Activated CD8-positive, alpha-beta T cell treated with anti-CD3 and anti-CD28 coated beads for 36 hours (primary cell): ENCODE data around the gene COL18A1. TPM values are rescaled to one million over a fixed set of nuclear protein-coding genes. Genes with fewer than 3 reads are reported as not detected.

Experiments used
- ATAC-seq: fragments of 200-7000 bp; cut with Tn5 transposase; one replicate; pipeline ENCODE4 v1.10.0; 2021; ENCODE audit warnings: mild to moderate bottlenecking, moderate library complexity
- CTCF ChIA-PET: fragments of 350-600 bp; sonication (Branson Sonifier 250); formaldehyde crosslinking; loops from one replicate; lab custom pipeline; 2021; ENCODE audit warnings: antibody characterized with exemption; lab: Charles Lee
- POLR2A ChIA-PET: fragments of 350-600 bp; sonication (Branson Sonifier 250); formaldehyde crosslinking; loops from one replicate; lab custom pipeline; 2021; ENCODE audit warnings: antibody characterized with exemption; lab: Charles Lee
- DNase-seq: peaks from one replicate; pipeline ENCODE4 v3.0.0-alpha.2; 2020
- H3K27ac Mint-ChIP-seq: one replicate; pipeline ENCODE4 v1.8.0; 2021; ENCODE audit warnings: mild to moderate bottlenecking, mixed read lengths
- H3K27me3 Mint-ChIP-seq: one replicate; pipeline ENCODE4 v1.8.0; 2021; ENCODE audit warnings: mixed read lengths
- H3K36me3 Mint-ChIP-seq: one replicate; pipeline ENCODE4 v1.8.0; 2021; ENCODE audit warnings: low read depth, mixed read lengths
- H3K4me1 Mint-ChIP-seq: one replicate; pipeline ENCODE4 v1.8.0; 2021; ENCODE audit warnings: low read depth, mixed read lengths
- H3K4me3 Mint-ChIP-seq: one replicate; pipeline ENCODE4 v1.8.0; 2021; ENCODE audit warnings: mild to moderate bottlenecking, moderate library complexity, mixed read lengths
- H3K9me3 Mint-ChIP-seq: one replicate; pipeline ENCODE4 v1.8.0; 2021; ENCODE audit warnings: mixed read lengths
- CTCF ChIP-seq: fragments of 200-600 bp; IDR thresholded peaks from one replicate; pipeline ENCODE4 v1.8.0; 2022; ENCODE audit warnings: antibody characterized with exemption, mild to moderate bottlenecking
- intact Hi-C: fragments of 100-400 bp; cut with micrococcal nuclease; formaldehyde crosslinking; loops from one replicate; pipeline ENCODE4 v1.10.0; 2022
- total RNA-seq, 2 experiments: library from RNA; stranded (reverse); gene quantifications; one replicate each; pipeline ENCODE4 v1.2.3, GENCODE V29; 2021

COL18A1 gene
- total RNA-seq, 2 experiments from 2014 or later = 9.4 to 9.7 TPM

- intact Hi-C loops = no loop called here
- ChIA-PET CTCF (no interaction called here), POLR2A (interaction anchor here (0.6 to 1.3 kb wide), 4 partner anchors 9 to 56 kb away, joined by 3 to 5 read pairs (median 3); no protein-coding TSS in a partner anchor)
- Mint-ChIP-seq H3K9me3 (peaks cover 28% of the 10 kb centered on the region), H3K4me3 (no peak overlapping the region), H3K36me3 (peaks cover 53% of the 10 kb centered on the region), H3K4me1 (peaks cover 15% of the 10 kb centered on the region), H3K27me3 (no peaks in the 10 kb centered on the region), H3K27ac (no peak overlapping the region)
- no peak for DNase-seq
- ATAC-seq = no peak
- no peak for TF ChIP-seq CTCF
Measured at GRCh38 chr21:45516071-45516670, 111.2 kb downstream of the COL18A1 start.

DNA sequence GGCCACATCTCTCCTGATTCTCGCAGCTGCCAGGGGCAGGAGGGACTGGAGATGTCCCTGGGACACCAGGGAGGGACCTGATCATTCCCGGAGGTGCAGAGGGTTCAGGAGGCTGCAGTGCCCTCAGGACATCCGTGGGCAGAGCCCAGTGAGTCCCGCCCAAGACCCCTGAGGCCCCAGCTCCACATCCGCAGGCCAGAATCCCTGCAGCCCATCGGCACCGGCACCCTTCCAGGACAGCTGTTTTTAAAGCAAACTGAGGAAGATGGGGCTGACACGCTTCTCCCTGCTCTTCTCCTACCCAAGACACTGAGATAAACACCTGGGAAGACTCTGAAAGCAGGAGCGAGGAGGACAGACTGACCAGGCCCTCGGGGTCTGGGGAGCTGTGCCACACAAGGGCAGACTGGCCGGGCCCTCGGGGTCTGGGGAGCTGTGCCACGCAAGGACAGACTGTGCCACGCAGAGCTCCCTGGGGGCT lies 111.7 kb downstream of the COL18A1 start:
- no peak for TF ChIP-seq CTCF
- Mint-ChIP-seq H3K9me3 (peaks cover 34% of the 10 kb centered on the region), H3K36me3 (peaks cover 58% of the 10 kb centered on the region), H3K4me1 (peaks cover 15% of the 10 kb centered on the region), H3K4me3 (no peak overlapping the region), H3K27me3 (no peaks in the 10 kb centered on the region), H3K27ac (peak overlapping the region; percentile 88)
- intact Hi-C loops = no loop called here
- CTCF ChIA-PET = no interaction called here
- no peak for ATAC-seq
- no peak for DNase-seq
- POLR2A ChIA-PET = interaction anchor here (0.9 to 1.3 kb wide), 4 partner anchors 25 to 75 kb away, joined by 3 to 5 read pairs (median 3); no protein-coding TSS in a partner anchor

DNA sequence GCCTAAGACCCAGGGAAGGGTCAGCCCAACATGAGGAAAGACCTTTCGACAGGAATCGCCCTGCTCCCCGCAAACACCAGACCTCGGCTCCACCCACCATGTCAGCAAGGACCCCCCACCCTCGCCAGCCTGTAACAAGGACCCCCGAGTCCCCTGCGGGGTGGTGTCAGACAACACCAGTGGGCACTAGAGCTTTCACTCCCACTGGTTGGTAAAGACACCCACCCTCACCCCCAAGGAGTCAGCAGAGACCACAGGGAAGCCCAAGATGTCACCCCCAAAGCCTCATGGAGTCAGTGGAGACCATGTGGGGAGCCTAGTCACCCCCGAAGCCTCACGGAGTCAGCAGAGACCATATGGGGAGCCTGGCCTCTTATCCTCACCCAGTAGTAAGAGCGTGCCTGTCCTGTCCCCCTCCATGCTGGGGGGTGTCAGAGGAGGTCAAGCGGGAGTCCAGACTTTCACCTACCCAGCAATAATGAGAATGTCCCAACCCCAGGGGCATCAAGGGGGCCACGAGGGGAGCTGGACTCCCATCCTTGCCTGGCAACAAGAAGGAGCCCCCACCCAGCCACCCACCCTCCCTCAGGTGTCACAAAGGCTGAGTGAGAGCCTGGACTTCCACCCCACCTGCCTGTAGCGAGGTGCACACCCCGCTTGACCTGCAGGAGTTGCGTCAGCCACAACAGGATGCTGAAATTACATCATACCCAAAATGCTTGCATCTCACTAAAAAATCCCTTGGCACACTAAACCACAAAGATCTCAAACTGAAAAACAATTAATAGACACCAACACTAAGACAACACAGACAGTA lies 112.5 kb downstream of the COL18A1 start:
- DNase-seq (peak; percentile 46), ATAC-seq (peak; percentile 52)
- no peaks in the 10 kb centered on the region for H3K27me3 Mint-ChIP-seq
- CTCF ChIA-PET = no interaction called here
- H3K9me3 Mint-ChIP-seq = peaks cover 36% of the 10 kb centered on the region
- peak overlapping the region; percentile 20 for H3K4me3 Mint-ChIP-seq
- H3K36me3 Mint-ChIP-seq = peaks cover 65% of the 10 kb centered on the region
- H3K27ac Mint-ChIP-seq = peak overlapping the region; percentile 88
- H3K4me1 Mint-ChIP-seq = peaks cover 15% of the 10 kb centered on the region
- POLR2A ChIA-PET = interaction anchor here (1.1 to 1.3 kb wide), 3 partner anchors 24 to 75 kb away, joined by 3 to 5 read pairs (median 3); no protein-coding TSS in a partner anchor
- TF ChIP-seq CTCF = no peak
- intact Hi-C loops = no loop called here

GRCh38 chr21:45518742-45519141 lies 113.8 kb downstream of the COL18A1 start:
- DNase-seq = no peak
- CTCF ChIA-PET = no interaction called here
- H3K4me3 Mint-ChIP-seq = no peak overlapping the region
- peaks cover 36% of the 10 kb centered on the region for H3K9me3 Mint-ChIP-seq
- no peaks in the 10 kb centered on the region for H3K27me3 Mint-ChIP-seq
- POLR2A ChIA-PET = interaction anchor here (0.6 to 1.2 kb wide), 2 partner anchors 13 to 176 kb away, joined by 3 read pairs; no protein-coding TSS in a partner anchor
- H3K36me3 Mint-ChIP-seq = peaks cover 76% of the 10 kb centered on the region
- H3K27ac Mint-ChIP-seq = peak overlapping the region; percentile 88
- H3K4me1 Mint-ChIP-seq = peaks cover 15% of the 10 kb centered on the region
- ATAC-seq = no peak
- TF ChIP-seq CTCF = no peak
- intact Hi-C loops = no loop called here
